ENCODE data around the gene SH3YL1. TPM values are rescaled to one million over a fixed set of nuclear protein-coding genes. Genes with fewer than 3 reads are reported as not detected.

The SH3YL1 gene
- total RNA-seq, 1 donor from 2014 or later = 55.5 TPM

DNA sequence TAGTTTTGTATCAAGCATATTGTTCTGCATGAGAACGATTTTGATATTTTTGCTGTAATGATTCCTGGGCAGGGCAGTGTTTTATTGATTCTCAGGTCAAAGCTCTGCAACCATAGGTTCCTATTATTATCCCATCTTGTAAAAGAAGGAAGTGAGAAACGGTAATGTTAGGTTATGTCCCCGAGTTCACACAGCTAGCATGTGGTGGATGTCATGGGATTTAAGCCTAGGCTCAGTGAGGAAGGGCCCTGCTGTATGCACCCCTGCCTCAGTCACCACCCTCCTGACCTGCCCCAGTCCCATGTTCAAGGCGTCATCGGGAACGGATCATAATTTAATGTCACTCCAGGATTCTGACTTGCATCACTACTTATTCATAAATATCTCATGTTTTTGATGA, 11.6 kb upstream of the SH3YL1 start:
- no peak for DNase-seq (ENCODE audit: extremely low spot score, unreplicated experiment)
- Mint-ChIP-seq H3K9me3 (ENCODE audit: unreplicated experiment) (no peaks in the 10 kb centered on the region), H3K36me3 (ENCODE audit: unreplicated experiment) (peaks cover 40% of the 10 kb centered on the region), H3K4me3 (ENCODE audit: unreplicated experiment) (no peak overlapping the region), H3K27me3 (ENCODE audit: unreplicated experiment) (no peaks in the 10 kb centered on the region), H3K4me1 (ENCODE audit: unreplicated experiment) (peaks cover 2% of the 10 kb centered on the region), H3K27ac (ENCODE audit: unreplicated experiment) (no peak overlapping the region)
- TF ChIP-seq, protein P1, sequence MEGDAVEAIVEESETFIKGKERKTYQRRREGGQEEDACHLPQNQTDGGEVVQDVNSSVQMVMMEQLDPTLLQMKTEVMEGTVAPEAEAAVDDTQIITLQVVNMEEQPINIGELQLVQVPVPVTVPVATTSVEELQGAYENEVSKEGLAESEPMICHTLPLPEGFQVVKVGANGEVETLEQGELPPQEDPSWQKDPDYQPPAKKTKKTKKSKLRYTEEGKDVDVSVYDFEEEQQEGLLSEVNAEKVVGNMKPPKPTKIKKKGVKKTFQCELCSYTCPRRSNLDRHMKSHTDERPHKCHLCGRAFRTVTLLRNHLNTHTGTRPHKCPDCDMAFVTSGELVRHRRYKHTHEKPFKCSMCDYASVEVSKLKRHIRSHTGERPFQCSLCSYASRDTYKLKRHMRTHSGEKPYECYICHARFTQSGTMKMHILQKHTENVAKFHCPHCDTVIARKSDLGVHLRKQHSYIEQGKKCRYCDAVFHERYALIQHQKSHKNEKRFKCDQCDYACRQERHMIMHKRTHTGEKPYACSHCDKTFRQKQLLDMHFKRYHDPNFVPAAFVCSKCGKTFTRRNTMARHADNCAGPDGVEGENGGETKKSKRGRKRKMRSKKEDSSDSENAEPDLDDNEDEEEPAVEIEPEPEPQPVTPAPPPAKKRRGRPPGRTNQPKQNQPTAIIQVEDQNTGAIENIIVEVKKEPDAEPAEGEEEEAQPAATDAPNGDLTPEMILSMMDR (IDR thresholded peaks at IDR 0.05) = no peak

DNA sequence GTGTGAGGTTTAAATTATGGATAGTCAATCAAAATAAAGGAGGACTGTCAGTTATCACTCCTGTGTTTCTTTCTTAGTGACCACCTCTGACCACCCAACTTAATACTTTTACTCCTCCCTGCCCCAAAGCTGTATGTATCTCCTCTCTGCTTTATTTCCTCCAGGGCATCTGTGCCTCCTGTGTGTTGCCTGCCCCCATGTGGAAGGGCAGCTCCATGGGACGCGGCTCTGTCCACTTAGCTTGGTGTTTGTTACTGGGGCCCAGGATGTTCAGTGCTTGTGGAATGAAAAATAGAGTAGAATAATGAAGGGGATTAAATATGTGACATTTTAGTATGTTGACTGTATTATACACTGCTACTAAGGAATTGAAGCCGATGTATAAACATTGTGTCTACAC, 10.7 kb upstream of the SH3YL1 start:
- peaks cover 8% of the 10 kb centered on the region for H3K4me1 Mint-ChIP-seq (ENCODE audit: unreplicated experiment)
- peaks cover 35% of the 10 kb centered on the region for H3K36me3 Mint-ChIP-seq (ENCODE audit: unreplicated experiment)
- TF ChIP-seq, protein P1 (IDR thresholded peaks at IDR 0.05) = no peak
- H3K27me3 Mint-ChIP-seq (ENCODE audit: unreplicated experiment) = no peaks in the 10 kb centered on the region
- no peaks in the 10 kb centered on the region for H3K9me3 Mint-ChIP-seq (ENCODE audit: unreplicated experiment)
- no peak overlapping the region for H3K4me3 Mint-ChIP-seq (ENCODE audit: unreplicated experiment)
- H3K27ac Mint-ChIP-seq (ENCODE audit: unreplicated experiment) = peak overlapping the region; percentile 67
- no peak for DNase-seq (ENCODE audit: extremely low spot score, unreplicated experiment)

DNA sequence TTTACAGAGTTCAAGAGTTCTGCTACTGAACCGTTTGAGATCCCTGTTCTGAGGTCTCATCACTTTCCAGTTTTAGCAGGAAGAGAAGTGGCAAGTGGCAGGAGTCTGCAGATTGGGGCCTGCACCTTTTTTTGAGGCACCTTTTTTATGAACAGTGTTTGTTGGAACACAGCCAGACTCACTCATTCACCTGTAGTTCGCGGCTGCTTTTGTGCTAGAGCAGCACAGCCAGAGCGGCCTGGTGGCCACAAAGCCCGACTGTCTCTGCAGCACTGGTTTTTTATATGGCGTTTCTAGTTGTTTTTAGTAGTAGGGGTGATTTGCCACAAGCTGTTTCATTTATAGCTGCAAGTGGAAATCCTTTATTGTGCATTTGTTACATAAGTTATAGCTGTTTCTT, 9.5 kb upstream of the SH3YL1 start:
- no peaks in the 10 kb centered on the region for H3K9me3 Mint-ChIP-seq (ENCODE audit: unreplicated experiment)
- no peak overlapping the region for H3K27ac Mint-ChIP-seq (ENCODE audit: unreplicated experiment)
- DNase-seq (ENCODE audit: extremely low spot score, unreplicated experiment) = no peak
- peaks cover 9% of the 10 kb centered on the region for H3K4me1 Mint-ChIP-seq (ENCODE audit: unreplicated experiment)
- TF ChIP-seq, protein P1 (IDR thresholded peaks at IDR 0.05) = no peak
- H3K4me3 Mint-ChIP-seq (ENCODE audit: unreplicated experiment) = no peak overlapping the region
- peaks cover 29% of the 10 kb centered on the region for H3K36me3 Mint-ChIP-seq (ENCODE audit: unreplicated experiment)
- no peaks in the 10 kb centered on the region for H3K27me3 Mint-ChIP-seq (ENCODE audit: unreplicated experiment)

DNA sequence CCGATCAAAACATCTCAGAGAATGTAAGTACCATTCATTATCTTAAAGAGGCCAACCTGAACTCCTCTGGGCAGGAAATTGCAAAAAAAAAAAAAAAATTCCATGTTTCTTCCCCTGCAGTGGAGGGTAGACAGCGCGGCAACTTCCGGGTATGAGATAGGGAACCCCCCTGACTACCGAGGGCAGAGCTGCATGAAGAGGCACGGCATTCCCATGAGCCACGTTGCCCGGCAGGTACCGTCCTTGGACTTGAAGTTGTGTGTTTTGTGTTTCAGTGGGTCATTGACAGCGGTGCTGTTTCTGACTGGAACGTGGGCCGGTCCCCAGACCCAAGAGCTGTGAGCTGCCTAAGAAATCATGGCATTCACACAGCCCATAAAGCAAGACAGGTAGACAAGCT, 8.1 kb upstream of the SH3YL1 start:
- Mint-ChIP-seq H3K4me1 (ENCODE audit: unreplicated experiment) (peaks cover 17% of the 10 kb centered on the region), H3K27ac (ENCODE audit: unreplicated experiment) (no peak overlapping the region), H3K9me3 (ENCODE audit: unreplicated experiment) (no peaks in the 10 kb centered on the region)

DNA sequence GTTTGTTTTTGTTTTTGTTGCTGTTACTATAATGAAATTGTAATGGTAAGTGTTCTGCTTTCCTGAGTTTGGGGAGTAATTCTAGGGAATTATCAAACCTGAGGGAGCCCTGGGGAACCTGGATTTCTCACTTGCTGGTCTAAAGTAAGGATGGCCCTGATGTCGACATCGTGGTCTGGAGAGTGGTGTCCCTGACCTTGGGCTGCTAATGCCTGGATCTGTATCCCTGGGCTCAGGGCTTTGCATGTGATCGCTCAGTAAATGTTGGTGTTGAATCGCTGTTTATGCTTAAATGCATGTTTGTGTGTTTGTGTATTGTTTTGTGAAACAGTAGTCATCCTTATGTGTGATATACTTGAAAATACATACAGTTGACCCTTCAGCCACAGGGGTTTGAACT, 7.0 kb upstream of the SH3YL1 start:
- no peak for DNase-seq (ENCODE audit: extremely low spot score, unreplicated experiment)
- Mint-ChIP-seq H3K27ac (ENCODE audit: unreplicated experiment) (no peak overlapping the region), H3K27me3 (ENCODE audit: unreplicated experiment) (no peaks in the 10 kb centered on the region), H3K4me3 (ENCODE audit: unreplicated experiment) (no peak overlapping the region), H3K4me1 (ENCODE audit: unreplicated experiment) (peaks cover 27% of the 10 kb centered on the region), H3K36me3 (ENCODE audit: unreplicated experiment) (peaks cover 8% of the 10 kb centered on the region), H3K9me3 (ENCODE audit: unreplicated experiment) (no peaks in the 10 kb centered on the region)
- TF ChIP-seq, protein P1 (IDR thresholded peaks at IDR 0.05) = no peak

More for the DNA sequence above, 8.1 kb upstream of the SH3YL1 start:
- no peak for DNase-seq (ENCODE audit: extremely low spot score, unreplicated experiment)
- no peak overlapping the region for H3K4me3 Mint-ChIP-seq (ENCODE audit: unreplicated experiment)
- H3K27me3 Mint-ChIP-seq (ENCODE audit: unreplicated experiment) = no peaks in the 10 kb centered on the region
- peaks cover 16% of the 10 kb centered on the region for H3K36me3 Mint-ChIP-seq (ENCODE audit: unreplicated experiment)
- TF ChIP-seq, protein P1 (IDR thresholded peaks at IDR 0.05) = no peak
